Measurements from ENCODE around the gene POLDIP2.

DNA sequence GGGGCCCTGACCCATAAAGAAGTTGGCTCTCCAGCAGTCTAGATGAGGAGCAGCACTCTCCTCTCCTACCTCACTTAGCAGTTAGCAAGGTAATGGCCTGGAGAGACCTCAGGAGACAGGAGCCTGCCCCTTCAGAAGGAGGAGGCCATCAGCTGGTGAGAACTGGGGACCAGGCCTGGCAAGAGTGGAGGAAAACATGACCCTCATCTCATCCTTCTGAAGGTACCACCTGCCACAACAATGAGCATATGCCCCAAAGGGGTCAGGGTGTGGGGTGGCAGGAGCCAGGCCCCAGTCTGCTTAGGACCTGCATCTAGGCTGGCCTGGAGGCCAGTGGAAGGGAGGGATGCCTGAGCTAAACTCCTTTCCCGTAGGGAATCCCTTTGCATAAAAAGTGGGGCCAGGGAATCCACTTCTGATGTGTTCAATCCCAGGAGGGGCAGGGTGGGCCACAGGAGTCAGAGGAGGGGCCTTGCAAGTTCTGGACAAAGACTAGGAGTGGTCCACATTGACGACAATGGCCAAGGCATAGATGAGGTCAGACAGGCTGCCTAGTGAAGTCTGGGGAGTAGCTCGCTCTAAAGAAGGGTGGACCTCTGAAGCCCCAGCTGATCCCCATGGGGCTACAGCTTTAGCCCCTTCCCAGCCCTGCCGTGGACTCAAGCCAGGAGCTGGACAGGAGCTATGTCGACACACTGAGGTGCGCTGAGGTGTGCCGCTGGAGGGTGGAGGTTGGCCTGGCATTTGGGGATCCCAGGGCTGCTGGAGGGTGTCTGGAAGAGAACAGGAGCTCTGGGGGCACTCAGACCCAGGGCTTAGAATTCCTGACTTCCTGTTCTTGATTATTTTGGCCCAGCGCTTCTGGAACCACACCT lies 6.7 kb upstream of the POLDIP2 start:
- TF ChIP-seq, protein P1, sequence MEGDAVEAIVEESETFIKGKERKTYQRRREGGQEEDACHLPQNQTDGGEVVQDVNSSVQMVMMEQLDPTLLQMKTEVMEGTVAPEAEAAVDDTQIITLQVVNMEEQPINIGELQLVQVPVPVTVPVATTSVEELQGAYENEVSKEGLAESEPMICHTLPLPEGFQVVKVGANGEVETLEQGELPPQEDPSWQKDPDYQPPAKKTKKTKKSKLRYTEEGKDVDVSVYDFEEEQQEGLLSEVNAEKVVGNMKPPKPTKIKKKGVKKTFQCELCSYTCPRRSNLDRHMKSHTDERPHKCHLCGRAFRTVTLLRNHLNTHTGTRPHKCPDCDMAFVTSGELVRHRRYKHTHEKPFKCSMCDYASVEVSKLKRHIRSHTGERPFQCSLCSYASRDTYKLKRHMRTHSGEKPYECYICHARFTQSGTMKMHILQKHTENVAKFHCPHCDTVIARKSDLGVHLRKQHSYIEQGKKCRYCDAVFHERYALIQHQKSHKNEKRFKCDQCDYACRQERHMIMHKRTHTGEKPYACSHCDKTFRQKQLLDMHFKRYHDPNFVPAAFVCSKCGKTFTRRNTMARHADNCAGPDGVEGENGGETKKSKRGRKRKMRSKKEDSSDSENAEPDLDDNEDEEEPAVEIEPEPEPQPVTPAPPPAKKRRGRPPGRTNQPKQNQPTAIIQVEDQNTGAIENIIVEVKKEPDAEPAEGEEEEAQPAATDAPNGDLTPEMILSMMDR (IDR thresholded peaks at IDR 0.05) = no peak
- no peak for TF ChIP-seq POLR2A (IDR thresholded peaks at IDR 0.05)

All from upper lobe of left lung (tissue), 4 donors.